Neural progenitor cell (in vitro differentiated cells): ENCODE results near the gene TRIM42. TPM values are rescaled to one million over a fixed set of nuclear protein-coding genes. Genes with fewer than 3 reads are reported as not detected.

ENCODE experiments used
- DNase-seq: peaks from one replicate; pipeline ENCODE4 v3.0.0-alpha.2; 2016; ENCODE audit warnings: low spot score
- H2AFZ ChIP-seq: fragments of 200-600 bp; sonication (generic); replicated peaks from 2 replicates; pipeline ENCODE4 v1.6.1; 2016; ENCODE audit warnings: antibody characterized with exemption
- H3F3A ChIP-seq: fragments of 200-600 bp; sonication (generic); 2 replicates; pipeline ENCODE4 v1.6.1; 2016; ENCODE audit warnings: antibody characterized with exemption, low read depth
- H3K27ac ChIP-seq: fragments of 200-600 bp; sonication (generic); 2 replicates; pipeline ENCODE4 v1.5.1; 2016; ENCODE audit warnings: mild to moderate bottlenecking
- H3K27me3 ChIP-seq: fragments of 200-600 bp; sonication (generic); 2 replicates; pipeline ENCODE4 v1.6.1; 2016; ENCODE audit warnings: mild to moderate bottlenecking, moderate library complexity
- H3K36me3 ChIP-seq: fragments of 200-600 bp; sonication (generic); 2 replicates; pipeline ENCODE4 v1.5.1; 2016
- H3K4me1 ChIP-seq: fragments of 200-600 bp; sonication (generic); 2 replicates; pipeline ENCODE4 v1.6.1; 2016; ENCODE audit warnings: mixed run types
- H3K4me2 ChIP-seq: fragments of 200-600 bp; sonication (generic); 2 replicates; pipeline ENCODE4 v1.6.1; 2016
- H3K4me3 ChIP-seq: fragments of 200-600 bp; sonication (generic); 2 replicates; pipeline ENCODE4 v1.5.1; 2016
- H3K79me2 ChIP-seq: fragments of 200-600 bp; sonication (generic); 2 replicates; pipeline ENCODE4 v1.6.1; 2016; ENCODE audit warnings: low read depth
- H3K9ac ChIP-seq: fragments of 200-600 bp; sonication (generic); 2 replicates; pipeline ENCODE4 v1.6.1; 2016
- H3K9me3 ChIP-seq: fragments of 200-600 bp; sonication (generic); 2 replicates; pipeline ENCODE4 v1.5.1; 2016; ENCODE audit warnings: low read depth
- H4K20me1 ChIP-seq: fragments of 200-600 bp; sonication (generic); 2 replicates; pipeline ENCODE4 v1.6.1; 2016; ENCODE audit warnings: low read depth
- H3K27ac Mint-ChIP-seq: 3 replicates; pipeline ENCODE4 v1.8.0; 2021; ENCODE audit warnings: mixed read lengths
- H3K27me3 Mint-ChIP-seq: 2 replicates; pipeline ENCODE4 v1.8.0; 2022; ENCODE audit warnings: low read depth, mild to moderate bottlenecking, inconsistent platforms, moderate library complexity, mixed read lengths; ENCODE audit not compliant: insufficient read depth
- H3K36me3 Mint-ChIP-seq: 3 replicates; pipeline ENCODE4 v1.8.0; 2021; ENCODE audit warnings: mixed read lengths
- H3K4me1 Mint-ChIP-seq: 3 replicates; pipeline ENCODE4 v1.8.0; 2021; ENCODE audit warnings: mixed read lengths
- H3K4me3 Mint-ChIP-seq: 3 replicates; pipeline ENCODE4 v1.8.0; 2021; ENCODE audit warnings: mild to moderate bottlenecking, moderate library complexity, mixed read lengths
- H3K9me3 Mint-ChIP-seq: 3 replicates; pipeline ENCODE4 v1.8.0; 2020; ENCODE audit warnings: mixed read lengths
- EZH2 ChIP-seq: fragments of 200-600 bp; sonication (generic); IDR thresholded peaks from 2 replicates; pipeline ENCODE4 v1.6.1; 2017; ENCODE audit warnings: antibody characterized with exemption, mild to moderate bottlenecking, moderate library complexity
- EZH2phosphoT487 ChIP-seq: fragments of 200-600 bp; sonication (generic); IDR thresholded peaks from 2 replicates; pipeline ENCODE4 v1.6.1; 2017; ENCODE audit warnings: antibody characterized with exemption
- total RNA-seq: library from RNA; depleted of rRNA; stranded (reverse); fragments of >200 nt; gene quantifications from 2 replicates; pipeline ENCODE4 v1.2.3, GENCODE V29; 2015; ENCODE audit warnings: low replicate concordance
- TF ChIP-seq, protein P1 (sequence below): fragments of 200-600 bp; sonication (generic); IDR thresholded peaks from 2 replicates; pipeline ENCODE4 v1.5.1; 2017; ENCODE audit warnings: antibody characterized with exemption, mild to moderate bottlenecking

The TRIM42 gene
- total RNA-seq, 1 donor from 2014 or later, result not detected

DNA sequence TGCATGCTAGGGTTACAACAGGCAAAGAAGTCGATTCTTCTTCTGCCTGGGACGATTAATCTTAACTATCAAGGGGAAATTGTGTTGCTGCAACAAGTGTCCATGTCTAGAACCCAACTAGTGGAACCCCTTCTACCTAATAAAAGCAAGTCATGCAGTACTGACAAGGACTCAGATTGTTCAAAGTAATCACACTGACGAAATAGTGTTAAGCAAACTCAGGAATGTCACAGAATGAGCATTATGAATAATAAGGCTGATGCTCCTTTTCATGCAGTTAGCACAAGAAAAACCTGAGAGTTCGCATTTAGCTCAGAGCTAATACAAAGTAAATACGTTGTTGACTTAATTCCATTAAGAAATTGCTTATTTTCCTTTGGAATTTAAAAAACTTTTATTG lies 47.5 kb upstream of the TRIM42 start:
- Histone ChIP-seq H3K79me2 (no peaks in the 10 kb centered on the region), H3K9ac (no peak overlapping the region), H3K27me3 (no peaks in the 10 kb centered on the region), H3K4me2 (no peak overlapping the region), H3K4me1 (no peaks in the 10 kb centered on the region), H4K20me1 (no peaks in the 10 kb centered on the region), H3K4me3 (no peak overlapping the region), H3F3A (no peaks in the 10 kb centered on the region), H3K9me3 (no peaks in the 10 kb centered on the region), H3K36me3 (no peaks in the 10 kb centered on the region), H3K27ac (no peak overlapping the region), H2AFZ (no peak overlapping the region)
- Mint-ChIP-seq H3K4me1 (no peaks in the 10 kb centered on the region), H3K27me3 (no peaks in the 10 kb centered on the region), H3K27ac (no peak overlapping the region), H3K36me3 (no peaks in the 10 kb centered on the region), H3K4me3 (no peak overlapping the region), H3K9me3 (no peaks in the 10 kb centered on the region)
- TF ChIP-seq, protein P1, sequence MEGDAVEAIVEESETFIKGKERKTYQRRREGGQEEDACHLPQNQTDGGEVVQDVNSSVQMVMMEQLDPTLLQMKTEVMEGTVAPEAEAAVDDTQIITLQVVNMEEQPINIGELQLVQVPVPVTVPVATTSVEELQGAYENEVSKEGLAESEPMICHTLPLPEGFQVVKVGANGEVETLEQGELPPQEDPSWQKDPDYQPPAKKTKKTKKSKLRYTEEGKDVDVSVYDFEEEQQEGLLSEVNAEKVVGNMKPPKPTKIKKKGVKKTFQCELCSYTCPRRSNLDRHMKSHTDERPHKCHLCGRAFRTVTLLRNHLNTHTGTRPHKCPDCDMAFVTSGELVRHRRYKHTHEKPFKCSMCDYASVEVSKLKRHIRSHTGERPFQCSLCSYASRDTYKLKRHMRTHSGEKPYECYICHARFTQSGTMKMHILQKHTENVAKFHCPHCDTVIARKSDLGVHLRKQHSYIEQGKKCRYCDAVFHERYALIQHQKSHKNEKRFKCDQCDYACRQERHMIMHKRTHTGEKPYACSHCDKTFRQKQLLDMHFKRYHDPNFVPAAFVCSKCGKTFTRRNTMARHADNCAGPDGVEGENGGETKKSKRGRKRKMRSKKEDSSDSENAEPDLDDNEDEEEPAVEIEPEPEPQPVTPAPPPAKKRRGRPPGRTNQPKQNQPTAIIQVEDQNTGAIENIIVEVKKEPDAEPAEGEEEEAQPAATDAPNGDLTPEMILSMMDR, result no peak
- no peak for TF ChIP-seq EZH2
- no peak for TF ChIP-seq EZH2phosphoT487
- no peak for DNase-seq

DNA sequence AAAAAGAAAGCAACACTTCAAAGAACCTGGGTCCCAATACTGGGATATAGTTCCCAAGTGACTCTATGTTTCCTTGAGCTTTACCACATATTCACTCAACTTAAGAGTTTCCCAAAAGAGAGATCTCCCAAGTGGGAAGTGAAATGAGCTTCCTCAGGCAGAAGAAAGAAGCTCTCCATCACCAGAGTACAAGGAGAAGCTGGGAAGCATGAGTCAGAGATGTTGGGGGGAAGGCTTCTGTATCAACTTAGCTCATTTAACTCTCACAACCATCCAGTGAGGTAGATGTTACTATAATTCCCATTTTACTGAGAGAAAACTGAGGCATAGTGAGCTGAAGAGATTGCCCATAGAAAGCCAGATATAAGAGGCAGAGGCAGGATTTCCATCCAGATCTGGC lies 47.0 kb upstream of the TRIM42 start:
- TF ChIP-seq EZH2, result no peak
- TF ChIP-seq EZH2phosphoT487, result no peak
- TF ChIP-seq, protein P1, result no peak
- Histone ChIP-seq H3K27me3 (no peaks in the 10 kb centered on the region), H2AFZ (no peak overlapping the region), H3K79me2 (no peaks in the 10 kb centered on the region), H3K9ac (no peak overlapping the region), H4K20me1 (no peaks in the 10 kb centered on the region), H3K9me3 (no peaks in the 10 kb centered on the region), H3F3A (no peaks in the 10 kb centered on the region), H3K27ac (no peak overlapping the region), H3K4me2 (no peak overlapping the region), H3K4me3 (no peak overlapping the region), H3K4me1 (no peaks in the 10 kb centered on the region), H3K36me3 (no peaks in the 10 kb centered on the region)
- no peak overlapping the region for H3K4me3 Mint-ChIP-seq
- H3K36me3 Mint-ChIP-seq, result no peaks in the 10 kb centered on the region
- no peak for DNase-seq
- H3K27me3 Mint-ChIP-seq, result no peaks in the 10 kb centered on the region
- H3K9me3 Mint-ChIP-seq, result no peaks in the 10 kb centered on the region
- H3K4me1 Mint-ChIP-seq, result no peaks in the 10 kb centered on the region
- no peak overlapping the region for H3K27ac Mint-ChIP-seq

DNA sequence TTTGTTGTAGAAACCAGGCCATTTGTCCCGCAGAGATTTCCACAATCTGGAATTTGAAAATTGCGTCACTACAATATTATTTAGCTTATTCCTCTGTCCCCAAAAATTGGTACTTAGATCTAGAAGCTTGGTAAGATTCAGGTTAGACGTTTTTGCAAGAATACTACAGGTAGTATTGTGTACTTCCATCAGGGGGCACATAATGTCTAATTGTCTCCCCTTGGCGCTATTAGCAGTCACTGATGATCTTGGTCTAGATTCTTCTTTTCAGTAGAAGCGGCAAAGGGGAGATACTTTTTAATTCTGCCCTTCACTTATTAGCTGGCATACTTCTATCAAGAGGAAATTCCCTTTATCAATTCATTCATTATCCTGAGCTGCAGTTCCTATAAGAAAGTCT lies 42.6 kb upstream of the TRIM42 start:
- Mint-ChIP-seq H3K4me1 (no peaks in the 10 kb centered on the region), H3K9me3 (no peaks in the 10 kb centered on the region), H3K27me3 (no peaks in the 10 kb centered on the region), H3K27ac (no peak overlapping the region), H3K36me3 (no peaks in the 10 kb centered on the region), H3K4me3 (no peak overlapping the region)
- no peak overlapping the region for H3K4me3 ChIP-seq
- no peaks in the 10 kb centered on the region for H3F3A ChIP-seq
- H3K27ac ChIP-seq, result no peak overlapping the region
- no peak overlapping the region for H3K4me2 ChIP-seq
- H3K27me3 ChIP-seq, result no peaks in the 10 kb centered on the region
- no peaks in the 10 kb centered on the region for H3K9me3 ChIP-seq
- no peak overlapping the region for H2AFZ ChIP-seq
- no peaks in the 10 kb centered on the region for H3K79me2 ChIP-seq
- TF ChIP-seq, protein P1, result no peak
- TF ChIP-seq EZH2phosphoT487 (no peak), EZH2 (no peak)
- no peak overlapping the region for H3K9ac ChIP-seq
- H4K20me1 ChIP-seq, result no peaks in the 10 kb centered on the region
- no peaks in the 10 kb centered on the region for H3K36me3 ChIP-seq
- H3K4me1 ChIP-seq, result no peaks in the 10 kb centered on the region
- no peak for DNase-seq
